HG02885 (cell line): ENCODE results near the gene C2orf72.

ENCODE experiments used
- ATAC-seq: cut with Tn5 transposase; IDR thresholded peaks from one replicate; pipeline ENCODE4 v1.9.1; 2021; ENCODE audit warnings: mild to moderate bottlenecking; ENCODE audit not compliant: unreplicated experiment, poor library complexity

C2orf72 gene

GRCh38 chr2:231039821-231040364 is 2.6 kb downstream of the C2orf72 start:
- no peak for ATAC-seq

GRCh38 chr2:231041061-231041689 is 3.9 kb downstream of the C2orf72 start:
- no peak for ATAC-seq

GRCh38 chr2:231043796-231044195 is 6.5 kb downstream of the C2orf72 start:
- no peak for ATAC-seq

GRCh38 chr2:231046916-231047273 is 9.6 kb downstream of the C2orf72 start:
- no peak for ATAC-seq

GRCh38 chr2:231047274-231047922 is 10.1 kb downstream of the C2orf72 start:
- ATAC-seq, result no peak

GRCh38 chr2:231047923-231048915 is 10.9 kb downstream of the C2orf72 start:
- no peak for ATAC-seq

GRCh38 chr2:231049286-231050017 is 12.1 kb downstream of the C2orf72 start:
- no peak for ATAC-seq

- no peak for ATAC-seq
Observed at GRCh38 chr2:231050018-231050901, 12.9 kb downstream of the C2orf72 start.

GRCh38 chr2:231051116-231051515 is 13.8 kb downstream of the C2orf72 start:
- no peak for ATAC-seq

GRCh38 chr2:231052494-231053451 is 15.4 kb downstream of the C2orf72 start:
- ATAC-seq, result peak; percentile 71

GRCh38 chr2:231053846-231054245 is 16.5 kb downstream of the C2orf72 start:
- no peak for ATAC-seq

- ATAC-seq, result peak; percentile 77
Observed at GRCh38 chr2:231056453-231057416, 19.4 kb downstream of the C2orf72 start, which contains the start of gene PSMD1. PSMD1 (plus strand) TSS chr2:231056867; CDS start chr2:231057026, 159 bp downstream.

GRCh38 chr2:231057590-231057989 is 20.3 kb downstream of the C2orf72 start:
- no peak for ATAC-seq

- no peak for ATAC-seq
Observed at GRCh38 chr2:231058761-231059550, 21.6 kb downstream of the C2orf72 start.

GRCh38 chr2:231059756-231060155 is 22.4 kb downstream of the C2orf72 start:
- ATAC-seq, result no peak

GRCh38 chr2:231062776-231063175 is 25.5 kb downstream of the C2orf72 start:
- no peak for ATAC-seq
